OCI-LY1 (cell line): Measurements from ENCODE around the gene PRRG2.

ENCODE experiments used
- EZH2 ChIP-seq: fragments of 200-600 bp; sonication (generic), shearing (Covaris generic); IDR thresholded peaks from 2 replicates; pipeline ENCODE4 v1.8.0; 2017; ENCODE audit warnings: borderline replicate concordance, mixed run types, mild to moderate bottlenecking, antibody characterized with exemption, low read length, moderate library complexity, mixed read lengths
- TF ChIP-seq, protein P1 (sequence below): fragments of 200-600 bp; sonication (generic), shearing (Covaris generic); IDR thresholded peaks from 2 replicates; pipeline ENCODE4 v1.5.1; 2017; ENCODE audit warnings: mild to moderate bottlenecking, antibody characterized with exemption, low read length, moderate library complexity, mixed read lengths

- TF ChIP-seq, protein P1, sequence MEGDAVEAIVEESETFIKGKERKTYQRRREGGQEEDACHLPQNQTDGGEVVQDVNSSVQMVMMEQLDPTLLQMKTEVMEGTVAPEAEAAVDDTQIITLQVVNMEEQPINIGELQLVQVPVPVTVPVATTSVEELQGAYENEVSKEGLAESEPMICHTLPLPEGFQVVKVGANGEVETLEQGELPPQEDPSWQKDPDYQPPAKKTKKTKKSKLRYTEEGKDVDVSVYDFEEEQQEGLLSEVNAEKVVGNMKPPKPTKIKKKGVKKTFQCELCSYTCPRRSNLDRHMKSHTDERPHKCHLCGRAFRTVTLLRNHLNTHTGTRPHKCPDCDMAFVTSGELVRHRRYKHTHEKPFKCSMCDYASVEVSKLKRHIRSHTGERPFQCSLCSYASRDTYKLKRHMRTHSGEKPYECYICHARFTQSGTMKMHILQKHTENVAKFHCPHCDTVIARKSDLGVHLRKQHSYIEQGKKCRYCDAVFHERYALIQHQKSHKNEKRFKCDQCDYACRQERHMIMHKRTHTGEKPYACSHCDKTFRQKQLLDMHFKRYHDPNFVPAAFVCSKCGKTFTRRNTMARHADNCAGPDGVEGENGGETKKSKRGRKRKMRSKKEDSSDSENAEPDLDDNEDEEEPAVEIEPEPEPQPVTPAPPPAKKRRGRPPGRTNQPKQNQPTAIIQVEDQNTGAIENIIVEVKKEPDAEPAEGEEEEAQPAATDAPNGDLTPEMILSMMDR: no peak
- no peak for TF ChIP-seq EZH2
These were observed 7.7 kb upstream of the PRRG2 start for GRCh38 chr19:49573425-49573824.
